Measurements from ENCODE around the gene ADK. TPM values are rescaled to one million over a fixed set of nuclear protein-coding genes. Genes with fewer than 3 reads are reported as not detected.
"Not testable (repeated sequence)": the region's sequence is repeated elsewhere in the genome, so short reads cannot be mapped to it uniquely, and the experiment has no call there.

The ADK gene
- total and polyA plus RNA-seq, 8 donors, result 44.8 to 68.6 (median 57.5) TPM

GRCh38 chr10:74344306-74344705 is 193.3 kb downstream of the ADK start:
- ATAC-seq, result no peak
- H3K9me3 ChIP-seq, result peaks cover 0 to 19% of the 10 kb centered on the region in 2 donors
- H3K27ac ChIP-seq, result no peak overlapping the region
- H3K27me3 ChIP-seq, result no peaks in the 10 kb centered on the region
- peaks cover 0 to 8% of the 10 kb centered on the region in 2 donors for H3K36me3 ChIP-seq
- TF ChIP-seq, protein P1, sequence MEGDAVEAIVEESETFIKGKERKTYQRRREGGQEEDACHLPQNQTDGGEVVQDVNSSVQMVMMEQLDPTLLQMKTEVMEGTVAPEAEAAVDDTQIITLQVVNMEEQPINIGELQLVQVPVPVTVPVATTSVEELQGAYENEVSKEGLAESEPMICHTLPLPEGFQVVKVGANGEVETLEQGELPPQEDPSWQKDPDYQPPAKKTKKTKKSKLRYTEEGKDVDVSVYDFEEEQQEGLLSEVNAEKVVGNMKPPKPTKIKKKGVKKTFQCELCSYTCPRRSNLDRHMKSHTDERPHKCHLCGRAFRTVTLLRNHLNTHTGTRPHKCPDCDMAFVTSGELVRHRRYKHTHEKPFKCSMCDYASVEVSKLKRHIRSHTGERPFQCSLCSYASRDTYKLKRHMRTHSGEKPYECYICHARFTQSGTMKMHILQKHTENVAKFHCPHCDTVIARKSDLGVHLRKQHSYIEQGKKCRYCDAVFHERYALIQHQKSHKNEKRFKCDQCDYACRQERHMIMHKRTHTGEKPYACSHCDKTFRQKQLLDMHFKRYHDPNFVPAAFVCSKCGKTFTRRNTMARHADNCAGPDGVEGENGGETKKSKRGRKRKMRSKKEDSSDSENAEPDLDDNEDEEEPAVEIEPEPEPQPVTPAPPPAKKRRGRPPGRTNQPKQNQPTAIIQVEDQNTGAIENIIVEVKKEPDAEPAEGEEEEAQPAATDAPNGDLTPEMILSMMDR (IDR thresholded peaks at IDR 0.05), result no peak
- DNase-seq, result no peak
- H3K4me1 ChIP-seq, result no peaks in the 10 kb centered on the region
- intact Hi-C loops (cut with DNase I), result no loop called here
- no peak overlapping the region for H3K4me3 ChIP-seq

DNA sequence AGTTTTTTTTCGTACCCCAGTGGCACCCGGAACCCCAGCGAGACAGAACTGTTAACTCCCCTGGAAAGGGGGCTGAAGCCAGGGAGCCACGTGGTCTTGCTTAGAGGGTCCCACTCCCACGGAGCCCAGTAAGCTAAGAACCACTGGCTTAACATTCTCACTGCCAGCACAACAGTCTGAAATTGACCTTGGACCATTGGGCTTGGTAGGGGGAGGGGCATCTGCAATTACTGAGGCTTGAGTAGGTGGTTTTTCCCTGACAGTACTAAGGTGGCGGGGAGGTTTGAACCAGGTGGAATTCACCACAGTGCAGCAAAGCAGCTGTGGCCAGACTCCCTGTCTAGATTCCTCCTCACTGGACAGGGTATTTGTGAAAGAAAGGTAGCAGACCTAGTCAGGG is 196.5 kb downstream of the ADK start:
- TF ChIP-seq, protein P1 (IDR thresholded peaks at IDR 0.05), result no peak
- Histone ChIP-seq H3K9me3 (peaks cover 0 to 22% of the 10 kb centered on the region in 2 donors), H3K27ac (no peak overlapping the region), H3K27me3 (no peaks in the 10 kb centered on the region), H3K4me1 (no peaks in the 10 kb centered on the region), H3K36me3 (peaks cover 0 to 8% of the 10 kb centered on the region in 2 donors), H3K4me3 (no peak overlapping the region)
- DNase-seq, result no peak
- intact Hi-C loops (cut with DNase I), result no loop called here
- ATAC-seq, result no peak

- H3K27ac ChIP-seq; ATAC-seq; H3K4me3 ChIP-seq; DNase-seq; H3K4me1 ChIP-seq; H3K27me3 ChIP-seq; H3K9me3 ChIP-seq; H3K36me3 ChIP-seq; intact Hi-C loops (cut with DNase I): not testable (repeated sequence)
These were observed 202.0 kb downstream of the ADK start for GRCh38 chr10:74353021-74353420.

GRCh38 chr10:74361678-74362077 is 210.7 kb downstream of the ADK start:
- intact Hi-C loops (cut with DNase I), result no loop called here
- no peaks in the 10 kb centered on the region for H3K27me3 ChIP-seq
- no peak for DNase-seq
- no peak overlapping the region for H3K4me3 ChIP-seq
- ATAC-seq, result no peak
- no peak overlapping the region for H3K27ac ChIP-seq
- H3K4me1 ChIP-seq, result no peaks in the 10 kb centered on the region
- TF ChIP-seq, protein P1 (IDR thresholded peaks at IDR 0.05), result no peak
- H3K36me3 ChIP-seq, result peaks cover 0 to 26% of the 10 kb centered on the region in 2 donors
- H3K9me3 ChIP-seq, result peaks cover 0 to 47% of the 10 kb centered on the region in 2 donors

DNA sequence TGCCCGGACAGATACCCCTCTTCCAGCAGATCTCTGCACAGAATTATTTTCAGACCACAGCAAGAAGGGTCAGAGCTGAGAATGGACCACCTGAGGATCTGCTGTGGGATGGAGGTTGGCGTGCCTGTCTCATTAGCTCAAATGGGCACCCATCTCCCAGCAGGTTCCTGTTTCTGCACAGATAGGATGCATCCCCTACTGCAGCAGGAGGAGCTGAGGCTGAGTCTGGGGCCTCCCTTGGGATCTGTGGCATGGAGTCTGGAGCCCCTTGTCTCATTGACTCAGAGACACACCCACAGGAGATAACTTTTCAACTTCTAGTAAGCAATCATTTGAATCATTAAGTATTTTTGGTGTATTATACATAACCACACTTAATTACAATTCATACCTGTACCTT is 212.7 kb downstream of the ADK start:
- H3K4me1 ChIP-seq, result no peaks in the 10 kb centered on the region
- no peak overlapping the region for H3K27ac ChIP-seq
- peaks cover 0 to 43% of the 10 kb centered on the region in 2 donors for H3K9me3 ChIP-seq
- no peak overlapping the region for H3K4me3 ChIP-seq
- intact Hi-C loops (cut with DNase I), result no loop called here
- TF ChIP-seq, protein P1 (IDR thresholded peaks at IDR 0.05), result no peak
- H3K36me3 ChIP-seq, result peaks cover 0 to 20% of the 10 kb centered on the region in 2 donors
- DNase-seq (no peak), ATAC-seq (no peak)
- H3K27me3 ChIP-seq, result no peaks in the 10 kb centered on the region

DNA sequence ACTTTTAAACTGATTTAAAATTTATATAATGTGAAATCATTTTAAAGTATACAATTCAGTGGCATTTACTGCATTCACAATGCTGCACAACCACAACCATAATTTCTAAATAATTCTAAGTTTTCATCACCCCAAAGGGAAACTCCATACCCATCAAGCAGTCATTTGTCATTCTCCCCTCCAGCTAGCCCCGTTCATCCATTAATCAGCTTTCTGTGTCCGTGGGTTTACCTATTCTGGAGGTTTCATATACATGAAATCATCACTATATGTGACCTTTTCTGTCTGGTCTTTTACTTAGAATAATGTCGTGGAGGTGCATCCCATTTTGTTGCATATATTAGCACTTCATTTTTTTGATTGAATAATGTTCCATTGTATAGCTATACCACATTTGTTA is 214.1 kb downstream of the ADK start:
- Histone ChIP-seq H3K36me3 (peaks cover 0 to 13% of the 10 kb centered on the region in 2 donors), H3K4me3 (no peak overlapping the region), H3K27ac (no peak overlapping the region), H3K27me3 (no peaks in the 10 kb centered on the region), H3K4me1 (no peaks in the 10 kb centered on the region), H3K9me3 (peaks cover 0 to 31% of the 10 kb centered on the region in 2 donors)
- DNase-seq, result no peak
- no peak for ATAC-seq
- intact Hi-C loops (cut with DNase I), result no loop called here
- TF ChIP-seq, protein P1 (IDR thresholded peaks at IDR 0.05), result no peak
